Heart right ventricle (tissue), 16 donors: ENCODE results near the gene RUFY2. TPM values are rescaled to one million over a fixed set of nuclear protein-coding genes. Genes with fewer than 3 reads are reported as not detected.
"Not testable (repeated sequence)": the region's sequence is repeated elsewhere in the genome, so short reads cannot be mapped to it uniquely, and the experiment has no call there.

Experiments
- ATAC-seq, 8 donors: fragments of 200-7000 bp; cut with Tn5 transposase; one replicate each; pipeline ENCODE4 v1.9.1; 2020; ENCODE audit warnings: mild to moderate bottlenecking in 8 of 8, moderate library complexity in 8 of 8, moderate number of reproducible peaks in 1 of 8
- DNase-seq, 2 donors: peaks; one replicate each; pipeline ENCODE4 v3.0.0-alpha.2; 2020
- H3K27ac ChIP-seq, 10 donors: fragments of 200-600 bp; sonication (generic) in 2 of 10; one replicate each; pipeline versions ENCODE4 v1.5.0 to v1.8.0; 2020 to 2022; ENCODE audit warnings: mild to moderate bottlenecking in 3 of 10
- H3K27me3 ChIP-seq, 7 donors: fragments of 200-600 bp; one replicate each; pipeline ENCODE4 v1.8.0; 2021 to 2022; ENCODE audit warnings: mild to moderate bottlenecking in 2 of 7
- H3K36me3 ChIP-seq, 9 donors: fragments of 200-600 bp; sonication (generic) in 1 of 9; one replicate each; pipeline versions ENCODE4 v1.5.0 to v1.8.0; 2020 to 2022; ENCODE audit warnings: mild to moderate bottlenecking in 2 of 9
- H3K4me1 ChIP-seq, 9 donors: fragments of 200-600 bp; sonication (generic) in 1 of 9; one replicate each; pipeline versions ENCODE4 v1.5.0 to v1.8.0; 2020 to 2022; ENCODE audit warnings: mild to moderate bottlenecking in 4 of 9
- H3K4me3 ChIP-seq, 10 donors: fragments of 200-600 bp; sonication (generic) in 2 of 10; one replicate each; pipeline versions ENCODE4 v1.5.0 to v1.8.0; 2020 to 2022; ENCODE audit warnings: mild to moderate bottlenecking in 7 of 10, moderate library complexity in 2 of 10
- H3K9me3 ChIP-seq, 11 donors: fragments of 200-600 bp in 10 of 11; sonication (generic) in 2 of 11; one replicate each; pipeline versions ENCODE4 v1.5.0 to v1.8.0; 2013 to 2022; ENCODE audit warnings: mild to moderate bottlenecking in 2 of 11, control low read depth in 1 of 11, moderate library complexity in 1 of 11
- whole genome bisulfite sequencing, 2 donors: extraction: QIAGEN DNeasy Blood & Tissue Kit; methylation state at CpG; one replicate each; pipeline ENCODE4 v1.1.7; 2013; ENCODE audit warnings: inconsistent platforms in 1 of 2; 5-methylcytosine and 5-hydroxymethylcytosine counted together
- intact Hi-C, 10 donors: fragments of 100-400 bp; cut with DNase I; formaldehyde crosslinking; loops; one replicate each; pipeline versions ENCODE4 v1.11.1 to v1.14.2; 2022
- polyA plus RNA-seq, 2 donors: library from polyadenylated mRNA; stranded (reverse); fragments of 200-250 nt; gene quantifications; one replicate each; pipeline ENCODE4 v1.2.3, GENCODE V29; 2013
- total RNA-seq, 10 donors: library from RNA; stranded (reverse); fragmentation: NEBNext Ultra II Directional in 3 of 10; extraction: Animal tissue kit (Norgen Biotek cat#: 25700) in 3 of 10; gene quantifications; one replicate each; pipeline versions ENCODE4 v1.2.1 to v1.2.4, GENCODE V29; 2021 to 2023
- TF ChIP-seq, protein P1 (sequence below), 9 donors: fragments of 200-600 bp; sonication (generic) in 2 of 9; IDR thresholded peaks; one replicate each; pipeline versions ENCODE4 v1.5.0 to v1.8.0; 2021 to 2022; ENCODE audit warnings: antibody characterized with exemption in 9 of 9, mild to moderate bottlenecking in 5 of 9, moderate library complexity in 1 of 9
- donor health status: Arrhythmogenic right ventricular cardiomyopathy.
- donor health status: ischemic (EF 13 %, LVEDD 7.1; RV severe dilation, severe dysfunction).
- donor health status: healthy with polysubstance abuse.
- donor health status: DM: no; HTN: yes; CAD: no.
- donor health status: DM: no; HTN: no; CAD: no.
- donor health status: ischemic (EF 25% LVEDD 6.9; RV normal size, moderate dysfunction).
- donor health status: ischemic (EF 25% LVEDD 5.7; RV mildly dilated, moderate dysfunction).
- donor health status: healthy.
- donor health status: DM: yes; HTN: yes; CAD: no.
- donor health status: Ischemic cardiomyopathy.
- donor health status: ischemic (EF 35%, LVEDD 5.7; RV mildly dilated, moderate dysfunction).
- donor health status: nonischemic (EF 11% LVEDD 7.7; RV severe dilation, severe dysfunction).
- donor health status: DM: yes; HTN: yes; CAD: no.
- donor health status: PGD.
- donor health status: ischemic (EF 29% LVEDD 5.4; RV normal size, mild dysfunction).
- donor health status: nonischemic (EF 23%, LVEDD 6.1; RV moderate dilation, normal function).

The RUFY2 gene
- total and polyA plus RNA-seq, 12 donors, result 2.6 to 11.6 (median 8.3) TPM

DNA sequence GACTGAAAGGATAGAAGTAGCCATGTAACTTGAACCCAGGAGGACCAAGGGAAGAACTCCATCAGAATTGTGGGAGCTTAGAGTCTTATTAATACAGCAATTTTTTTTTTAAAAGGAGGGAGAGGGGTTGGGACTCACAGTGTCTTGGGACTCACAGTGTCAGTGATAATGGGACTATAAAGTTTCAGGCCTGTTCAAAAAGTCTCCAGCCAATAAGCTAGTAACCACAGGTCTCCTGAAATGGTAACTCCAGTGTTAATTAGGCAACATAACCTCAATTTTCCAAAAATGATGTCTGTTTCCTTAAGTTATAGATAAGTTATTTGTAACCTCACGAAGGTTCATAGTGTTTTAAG is 77.6 kb downstream of the RUFY2 start:
- H3K4me1 ChIP-seq, result peaks cover 0 to 51% (median 20%) of the 10 kb centered on the region in 9 donors
- intact Hi-C loops, result no loop called here
- H3K27ac ChIP-seq, result peak overlapping the region in 3 of 10 donors; percentile 74 to 89 (median 88)
- H3K4me3 ChIP-seq, result no peak overlapping the region
- TF ChIP-seq, protein P1, sequence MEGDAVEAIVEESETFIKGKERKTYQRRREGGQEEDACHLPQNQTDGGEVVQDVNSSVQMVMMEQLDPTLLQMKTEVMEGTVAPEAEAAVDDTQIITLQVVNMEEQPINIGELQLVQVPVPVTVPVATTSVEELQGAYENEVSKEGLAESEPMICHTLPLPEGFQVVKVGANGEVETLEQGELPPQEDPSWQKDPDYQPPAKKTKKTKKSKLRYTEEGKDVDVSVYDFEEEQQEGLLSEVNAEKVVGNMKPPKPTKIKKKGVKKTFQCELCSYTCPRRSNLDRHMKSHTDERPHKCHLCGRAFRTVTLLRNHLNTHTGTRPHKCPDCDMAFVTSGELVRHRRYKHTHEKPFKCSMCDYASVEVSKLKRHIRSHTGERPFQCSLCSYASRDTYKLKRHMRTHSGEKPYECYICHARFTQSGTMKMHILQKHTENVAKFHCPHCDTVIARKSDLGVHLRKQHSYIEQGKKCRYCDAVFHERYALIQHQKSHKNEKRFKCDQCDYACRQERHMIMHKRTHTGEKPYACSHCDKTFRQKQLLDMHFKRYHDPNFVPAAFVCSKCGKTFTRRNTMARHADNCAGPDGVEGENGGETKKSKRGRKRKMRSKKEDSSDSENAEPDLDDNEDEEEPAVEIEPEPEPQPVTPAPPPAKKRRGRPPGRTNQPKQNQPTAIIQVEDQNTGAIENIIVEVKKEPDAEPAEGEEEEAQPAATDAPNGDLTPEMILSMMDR (IDR thresholded peaks at IDR 0.05), result no peak
- H3K9me3 ChIP-seq, result no peaks in the 10 kb centered on the region
- no peaks in the 10 kb centered on the region for H3K36me3 ChIP-seq
- DNase-seq (no peak), ATAC-seq (no peak)
- 97 to 100% methylated on average over 1 of the region's 1 CpG for WGBS, 2 donors
- H3K27me3 ChIP-seq, result no peaks in the 10 kb centered on the region

DNA sequence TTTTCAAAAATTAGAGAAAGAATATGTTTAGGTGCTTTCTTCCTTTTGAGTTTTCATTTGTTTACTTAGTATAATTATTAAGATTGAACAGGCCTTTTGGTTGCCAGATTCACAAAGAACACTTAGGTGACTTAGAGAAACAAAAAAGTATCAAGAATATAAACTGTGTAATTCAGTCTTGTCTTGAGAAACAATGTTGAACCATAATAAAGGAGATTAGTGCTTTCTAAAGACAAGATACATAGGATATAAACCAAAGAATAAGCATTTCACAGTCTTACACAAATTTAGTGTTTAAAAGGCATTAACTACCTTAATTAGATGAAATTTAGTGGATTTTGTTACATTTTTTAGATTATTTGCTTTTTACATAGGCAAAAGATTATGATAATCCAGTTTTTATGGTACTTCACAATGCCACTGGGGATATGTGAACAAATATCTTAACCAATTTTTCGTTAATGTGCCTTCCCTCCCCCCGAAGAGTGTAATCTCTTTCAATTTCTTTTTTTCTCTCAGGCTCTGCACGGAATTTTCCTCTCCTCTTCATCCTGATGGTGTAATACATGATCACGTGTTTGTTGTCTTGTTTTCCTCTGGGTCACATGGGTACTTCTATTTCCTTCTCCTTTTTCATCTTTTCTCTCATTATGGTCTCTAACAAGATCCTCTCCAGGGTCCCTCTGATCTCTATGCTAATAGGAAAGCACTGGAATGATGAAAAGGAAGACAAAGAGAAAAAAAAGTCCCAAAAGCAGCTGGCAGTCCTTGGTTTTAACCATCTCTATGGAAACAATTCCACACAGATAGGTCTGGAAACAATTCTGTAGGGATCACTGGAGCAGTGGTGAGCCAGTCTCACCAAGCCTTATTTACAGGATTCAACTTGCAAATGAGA is 78.9 kb downstream of the RUFY2 start:
- Histone ChIP-seq H3K9me3 (no peaks in the 10 kb centered on the region), H3K27ac (peak overlapping the region in 9 of 10 donors; percentile 31 to 89 (median 69)), H3K27me3 (no peaks in the 10 kb centered on the region), H3K4me1 (peaks cover 0 to 39% (median 9%) of the 10 kb centered on the region in 9 donors), H3K36me3 (no peaks in the 10 kb centered on the region), H3K4me3 (peak overlapping the region in 5 of 10 donors; percentile 1 to 35 (median 21))
- WGBS, 2 donors, result 27 to 38% methylated on average over 4 of the region's 4 CpGs
- intact Hi-C loops, result no loop called here
- TF ChIP-seq, protein P1 (IDR thresholded peaks at IDR 0.05), result no peak
- ATAC-seq (no peak), DNase-seq (peak in 1 of 2 donors; percentile 16)

DNA sequence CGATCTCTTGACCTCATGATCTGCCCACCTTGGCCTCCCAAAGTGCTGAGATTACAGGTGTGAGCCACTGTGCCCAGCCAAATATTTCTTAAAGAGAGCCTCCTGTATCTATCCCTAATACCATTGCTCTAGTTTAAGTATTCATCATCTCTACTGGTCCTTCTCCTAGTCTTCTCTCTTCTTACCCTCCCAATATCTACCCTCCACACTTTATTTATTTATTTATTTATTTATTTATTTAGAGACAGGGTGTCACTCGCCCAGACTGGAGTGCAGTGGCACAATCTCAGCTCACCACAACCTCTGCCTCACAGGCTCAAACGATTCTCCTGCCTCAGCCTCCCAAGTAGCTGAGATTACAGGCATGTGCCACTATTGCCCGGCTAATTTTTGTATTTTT is 82.7 kb downstream of the RUFY2 start:
- H3K27ac ChIP-seq, H3K4me3 ChIP-seq, intact Hi-C loops, H3K36me3 ChIP-seq, DNase-seq, H3K9me3 ChIP-seq, H3K27me3 ChIP-seq, ATAC-seq: not testable (repeated sequence)
- 92 to 96% methylated on average over 4 of the region's 4 CpGs for WGBS, 2 donors
- peaks cover 0 to 23% (median 6%) of the 10 kb centered on the region in 9 donors for H3K4me1 ChIP-seq

DNA sequence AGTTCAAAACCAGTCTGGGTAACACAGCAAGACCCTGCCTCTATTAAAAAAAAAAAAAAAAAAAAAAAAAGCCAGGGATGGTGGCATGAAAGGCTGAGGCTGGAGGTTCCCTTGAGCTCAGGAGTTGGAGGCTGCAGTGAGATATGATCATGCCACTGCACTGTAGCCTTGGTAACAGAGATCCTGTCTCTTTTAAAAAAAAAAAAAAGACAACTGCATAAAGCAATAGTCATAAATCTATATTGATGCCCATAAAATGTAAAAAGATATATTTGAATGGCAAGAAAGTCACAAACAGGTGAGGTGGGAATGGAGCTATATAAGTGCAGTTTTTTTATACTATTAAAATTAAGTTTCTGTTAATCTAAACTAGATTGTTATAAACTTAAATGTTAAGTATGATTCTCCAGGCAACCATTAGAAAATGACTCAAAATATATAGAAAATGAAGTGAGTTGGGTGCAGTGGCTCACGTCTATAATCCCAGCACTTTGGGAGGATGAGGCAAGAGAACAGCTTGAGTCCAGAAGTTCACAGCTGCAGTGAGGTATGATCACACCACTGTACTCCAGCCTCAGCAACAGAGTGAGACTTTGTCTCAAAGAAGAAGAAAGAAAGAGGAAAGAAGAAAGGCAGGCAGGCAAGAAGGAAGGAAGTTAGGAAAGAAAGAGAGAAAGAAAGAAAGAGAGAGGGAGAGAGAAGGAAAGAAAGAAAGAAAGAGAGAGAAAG is 88.6 kb downstream of the RUFY2 start:
- no peaks in the 10 kb centered on the region for H3K36me3 ChIP-seq
- DNase-seq, result no peak
- no peak for ATAC-seq
- no peak overlapping the region for H3K4me3 ChIP-seq
- intact Hi-C loops, result no loop called here
- peaks cover 0 to 4% (median 0%) of the 10 kb centered on the region in 9 donors for H3K4me1 ChIP-seq
- H3K9me3 ChIP-seq, result peaks cover 0 to 27% (median 14%) of the 10 kb centered on the region in 11 donors
- no peaks in the 10 kb centered on the region for H3K27me3 ChIP-seq
- TF ChIP-seq, protein P1 (IDR thresholded peaks at IDR 0.05), result no peak
- H3K27ac ChIP-seq, result no peak overlapping the region
- WGBS, 2 donors, result 81 to 85% methylated on average over 1 of the region's 1 CpG
